Stimulated activated CD8-positive, alpha-beta memory T cell treated with anti-CD3 and anti-CD28 coated beads, Interleukin-7, amount 100 ng/mL, for 48 hours (primary cell): Measurements from ENCODE around the gene CSNK1G2.

Experiments used
- DNase-seq, 2 donors: peaks; one replicate each; pipeline ENCODE4 v3.0.0-alpha.2; 2020; ENCODE audit warnings: low read depth in 1 of 2; ENCODE audit errors: extremely low read depth in 1 of 2

The CSNK1G2 gene

DNA sequence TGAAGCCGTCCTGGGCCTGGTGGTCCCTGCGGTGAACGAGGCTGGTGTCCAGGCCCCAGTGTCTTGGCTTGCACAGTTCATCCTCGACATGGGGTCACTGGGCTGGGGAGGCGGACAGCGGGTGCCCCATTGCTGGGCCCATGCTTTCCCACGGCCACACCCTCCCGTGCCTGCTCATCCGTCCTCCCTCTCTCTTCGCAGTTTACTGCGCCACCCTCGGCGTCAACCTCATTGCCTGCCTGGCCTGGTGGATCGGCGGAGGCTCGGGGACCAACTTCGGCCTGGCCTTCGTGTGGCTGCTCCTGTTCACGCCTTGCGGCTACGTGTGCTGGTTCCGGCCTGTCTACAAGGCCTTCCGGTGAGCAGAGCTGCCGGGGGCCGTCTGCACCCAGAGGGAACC, 23.0 kb upstream of the CSNK1G2 start:
- DNase-seq = no peak

DNA sequence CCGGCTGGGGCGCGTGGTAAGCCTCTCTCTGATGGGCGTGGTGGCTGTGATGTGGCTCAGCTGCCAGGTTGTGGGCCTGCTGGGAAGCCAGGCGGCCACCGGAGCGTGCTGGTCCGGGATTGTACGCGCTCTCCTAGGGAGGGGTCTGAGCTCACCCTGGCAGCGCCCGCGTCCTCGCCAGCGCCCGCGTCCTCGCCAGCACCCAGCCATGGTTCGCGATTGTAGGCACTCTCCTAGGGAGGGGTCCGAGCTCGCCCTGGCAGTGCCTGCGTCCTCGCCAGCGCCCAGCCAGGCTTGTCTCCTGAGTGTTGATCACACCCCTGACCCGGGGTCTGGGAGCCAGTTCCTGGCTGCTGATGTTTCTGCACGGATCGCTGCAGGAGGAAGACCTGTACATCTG, 22.0 kb upstream of the CSNK1G2 start:
- no peak for DNase-seq

DNA sequence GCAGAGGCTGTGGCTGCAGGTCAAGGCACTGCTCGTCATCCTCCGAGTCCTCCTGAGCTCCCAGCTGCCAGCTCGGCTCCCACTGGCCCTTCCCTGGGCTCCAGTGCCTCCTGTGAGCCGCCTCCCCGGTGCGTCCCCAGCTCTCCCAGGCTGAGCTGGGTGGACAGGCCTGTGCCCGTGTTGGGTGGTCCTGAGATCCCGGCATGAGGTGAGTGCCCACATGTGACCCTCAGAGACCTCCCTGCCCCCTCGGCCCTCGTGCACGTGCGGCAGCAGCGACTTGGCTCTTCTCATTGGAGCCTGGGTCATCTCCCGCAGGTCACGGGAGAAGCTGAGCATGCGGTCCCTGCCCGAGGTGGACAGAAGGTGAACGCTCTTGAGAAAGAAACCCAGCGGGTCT, 20.3 kb upstream of the CSNK1G2 start:
- DNase-seq = no peak

DNA sequence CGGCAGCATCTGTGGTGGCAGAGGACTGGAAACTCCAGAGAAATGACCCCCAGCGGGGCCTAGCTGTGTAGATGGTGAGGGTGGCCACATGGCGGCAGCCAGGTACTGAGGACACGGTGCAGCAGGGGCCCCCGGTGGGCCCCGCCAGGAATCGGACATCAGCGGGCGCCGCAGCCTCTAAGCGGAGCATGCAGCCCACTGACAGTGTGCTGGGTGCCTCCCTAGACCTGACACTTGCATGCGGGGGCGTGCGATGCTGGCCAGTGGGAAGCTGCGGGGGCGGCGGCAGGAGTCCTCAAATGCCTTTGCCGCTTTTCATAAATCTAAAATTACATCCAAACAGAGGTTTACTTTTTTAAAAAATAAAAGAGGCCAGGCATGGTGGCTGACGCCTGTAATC, 19.6 kb upstream of the CSNK1G2 start:
- no peak for DNase-seq

DNA sequence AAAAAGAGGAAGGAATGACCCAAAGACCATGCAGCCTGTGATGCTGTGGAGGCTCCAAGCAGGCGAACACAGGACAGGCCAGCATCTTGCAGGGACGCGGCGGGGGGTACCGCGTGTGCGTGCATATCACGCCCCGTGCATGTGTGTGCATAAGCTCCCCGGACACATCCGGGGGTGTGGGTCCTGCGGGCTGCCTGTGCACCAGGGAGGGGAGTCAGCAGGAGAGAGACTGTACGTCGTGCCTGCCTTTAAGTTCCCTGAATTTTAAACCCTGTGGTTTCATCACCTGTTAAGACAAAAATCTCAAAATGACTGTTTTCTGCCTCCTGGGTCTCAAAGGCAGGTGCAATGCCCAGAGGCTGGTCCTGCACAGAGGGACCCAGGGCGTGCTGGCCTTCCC, 19.1 kb upstream of the CSNK1G2 start:
- no peak for DNase-seq

DNA sequence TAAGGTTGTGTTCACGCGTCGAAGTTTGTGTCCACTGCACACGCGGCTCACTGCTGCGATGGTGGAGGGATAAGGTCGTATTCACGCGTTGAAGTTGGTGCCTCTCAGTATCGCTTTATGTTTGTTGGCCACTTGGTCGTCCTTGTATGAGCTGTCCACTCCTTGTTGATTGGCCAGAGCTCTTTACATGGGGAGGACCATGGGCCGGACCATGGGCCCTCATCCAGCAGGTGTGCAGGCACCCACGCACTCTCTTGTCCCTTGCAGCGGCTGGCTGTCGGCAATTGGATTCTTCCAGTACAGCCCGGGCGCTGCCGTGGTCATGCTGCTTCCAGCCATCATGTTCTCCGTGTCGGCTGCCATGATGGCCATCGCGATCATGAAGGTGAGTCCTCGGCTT, 18.2 kb upstream of the CSNK1G2 start:
- DNase-seq = no peak

DNA sequence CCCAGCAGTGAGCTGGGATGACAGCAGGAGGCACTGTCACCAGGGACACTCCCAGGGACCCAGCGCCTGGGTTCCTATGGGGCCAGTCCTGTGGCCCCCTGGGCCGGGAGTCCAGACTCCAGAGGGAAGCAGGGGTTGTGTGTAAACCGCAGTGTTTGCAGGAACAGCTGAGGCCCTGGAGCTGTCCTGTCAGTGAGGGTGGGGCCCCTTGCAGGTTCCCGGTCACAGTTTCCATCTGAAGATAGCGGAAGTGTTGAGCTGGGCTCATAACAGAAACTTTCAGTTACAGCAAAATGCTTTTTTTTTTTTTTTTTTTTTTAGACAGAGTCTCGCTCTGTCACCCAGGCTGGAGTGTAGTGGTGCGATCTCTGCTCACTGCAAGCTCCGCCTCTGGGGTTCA, 17.7 kb upstream of the CSNK1G2 start:
- DNase-seq = no peak

DNA sequence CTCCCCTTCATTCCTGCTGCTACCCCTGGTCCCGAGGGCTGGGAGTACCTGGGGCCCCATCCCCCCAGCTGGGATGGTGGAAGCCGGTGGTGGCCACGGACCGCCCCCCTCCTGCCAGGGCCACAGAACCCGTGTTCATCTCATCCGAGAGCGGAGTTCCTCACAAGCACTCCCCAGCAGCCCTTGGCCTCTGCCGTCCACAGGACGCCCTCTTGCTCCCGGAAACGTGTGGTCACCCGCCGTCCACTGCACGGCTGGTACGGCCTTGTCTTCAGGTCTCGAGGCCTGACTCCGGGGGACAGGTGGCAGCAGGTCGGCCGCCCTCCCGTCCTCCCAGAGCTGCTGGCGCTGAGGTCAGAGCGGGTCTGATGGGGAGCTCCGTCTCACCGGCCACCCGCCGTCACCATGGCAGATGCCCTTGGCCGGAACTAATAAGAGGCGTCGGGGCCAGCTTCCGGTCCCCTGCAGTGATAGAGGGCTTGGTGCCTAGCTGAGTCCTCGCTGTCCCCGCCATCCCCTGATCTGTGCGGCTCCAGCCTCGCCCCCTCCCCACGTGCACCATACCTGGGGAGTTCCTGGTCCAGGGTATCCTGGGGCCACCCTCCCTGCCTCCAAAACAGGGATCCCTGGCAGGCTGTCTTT, 16.5 kb upstream of the CSNK1G2 start:
- no peak for DNase-seq

DNA sequence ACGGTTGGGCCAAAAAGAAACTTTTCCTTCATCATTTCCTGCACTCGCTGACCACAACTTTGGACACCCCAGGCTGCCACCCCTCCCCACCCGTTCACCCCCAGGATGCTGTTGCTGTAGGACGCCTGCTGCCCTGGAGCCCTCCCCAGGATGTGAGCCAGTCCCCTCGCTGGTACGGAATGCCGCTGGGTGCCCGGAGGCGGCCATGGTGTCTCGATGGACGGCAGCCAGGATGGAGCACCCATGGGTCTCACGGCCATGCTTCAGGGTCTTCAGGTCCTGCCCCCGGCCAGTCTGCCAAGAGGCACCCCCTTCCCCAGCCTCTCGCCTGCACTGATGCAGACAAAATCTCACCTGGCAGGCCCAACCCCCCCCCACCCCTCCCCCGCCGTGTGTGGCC, 15.4 kb upstream of the CSNK1G2 start:
- no peak for DNase-seq

DNA sequence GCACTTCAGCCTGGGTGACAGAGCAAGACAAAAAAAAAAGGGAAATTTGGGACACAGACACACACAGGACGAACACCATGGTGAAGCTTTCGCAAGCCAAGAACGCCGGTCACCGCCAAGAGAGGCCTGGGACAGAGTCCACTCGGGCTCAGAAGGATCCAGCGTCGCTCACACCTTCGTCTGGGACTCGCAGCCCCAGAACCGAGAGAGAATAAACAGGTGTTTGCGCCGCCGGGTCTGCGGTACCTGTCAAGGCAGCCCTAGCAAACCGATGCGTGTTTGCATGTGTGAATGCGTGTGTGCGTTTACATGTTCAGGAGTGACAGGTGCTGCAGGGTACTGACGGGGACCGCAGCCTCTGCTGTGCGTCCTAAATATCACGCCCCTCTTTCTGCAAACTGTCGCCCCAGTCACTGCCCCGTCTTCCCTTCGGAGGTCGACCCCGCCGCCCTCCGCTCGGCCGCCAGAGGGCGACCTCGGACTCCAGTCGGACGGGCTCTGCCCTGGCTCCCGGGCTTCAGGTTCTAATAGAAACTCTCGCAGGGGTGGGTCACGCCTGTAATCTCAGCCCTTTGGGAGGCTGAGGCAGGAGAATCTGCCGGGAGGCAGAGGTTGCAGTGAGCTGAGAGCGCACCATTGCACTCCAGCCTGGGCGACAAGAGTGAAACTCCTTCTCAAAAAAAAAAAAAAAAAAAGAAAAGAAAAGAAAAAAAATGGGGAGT, 11.8 kb upstream of the CSNK1G2 start:
- peak; percentile 61 to 72 for DNase-seq

DNA sequence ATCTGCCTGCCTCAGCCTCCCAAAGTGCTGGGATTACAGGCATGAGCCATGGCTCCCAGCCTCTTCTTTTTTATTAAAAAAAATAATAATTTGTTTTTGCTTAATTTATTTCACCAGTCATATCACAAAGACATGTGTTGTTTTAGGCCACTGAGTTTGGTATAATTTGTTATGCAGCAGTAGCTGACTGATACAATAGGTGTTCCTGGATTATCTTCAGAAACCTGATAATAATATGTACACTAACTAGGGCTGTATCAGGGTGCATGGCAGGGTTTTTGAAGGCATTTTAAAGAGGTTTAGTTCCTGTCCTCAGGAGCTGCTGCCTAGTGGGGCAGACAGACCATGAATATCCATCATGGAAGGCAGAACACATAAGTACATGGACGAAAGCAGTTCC, 9.5 kb upstream of the CSNK1G2 start:
- no peak for DNase-seq

DNA sequence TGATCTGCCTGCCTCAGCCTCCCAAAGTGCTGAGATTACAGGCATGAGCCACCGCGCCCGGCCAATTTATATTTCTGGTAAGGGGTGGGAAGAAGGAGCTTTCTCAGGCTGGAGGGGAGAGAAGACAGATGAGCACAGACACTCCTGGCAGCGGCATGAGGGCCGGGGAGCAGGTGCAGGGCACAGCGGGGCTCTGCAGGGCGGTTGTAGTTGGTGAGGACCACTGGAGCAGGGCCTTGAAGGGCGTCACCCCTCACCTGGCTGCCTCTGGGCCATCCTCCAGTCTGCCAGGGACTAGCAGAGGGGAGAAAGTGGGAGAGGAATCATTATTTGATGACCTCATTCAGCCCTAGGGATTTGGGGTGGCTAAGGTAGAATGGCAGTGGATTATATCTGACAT, 8.6 kb upstream of the CSNK1G2 start:
- DNase-seq = no peak

DNA sequence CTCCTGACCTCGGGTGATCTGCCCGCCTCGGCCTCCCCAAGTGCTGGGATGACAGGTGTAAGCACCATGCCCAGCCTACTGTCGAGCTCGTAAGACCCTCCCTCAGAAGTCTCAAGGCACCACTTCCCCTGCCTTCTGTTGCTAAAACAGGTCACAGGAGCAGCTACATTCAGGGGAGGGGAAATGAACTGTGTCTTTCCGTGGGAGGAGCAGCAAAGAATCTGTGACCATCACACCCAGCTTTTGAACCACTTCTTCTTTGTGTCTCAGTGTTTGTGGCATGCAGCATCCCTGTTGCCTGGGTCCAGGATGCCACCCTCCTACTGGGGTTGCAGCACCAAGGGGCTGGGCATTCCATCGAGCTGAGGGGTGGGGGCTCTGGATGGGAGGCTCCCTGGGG, 7.7 kb upstream of the CSNK1G2 start:
- no peak for DNase-seq

DNA sequence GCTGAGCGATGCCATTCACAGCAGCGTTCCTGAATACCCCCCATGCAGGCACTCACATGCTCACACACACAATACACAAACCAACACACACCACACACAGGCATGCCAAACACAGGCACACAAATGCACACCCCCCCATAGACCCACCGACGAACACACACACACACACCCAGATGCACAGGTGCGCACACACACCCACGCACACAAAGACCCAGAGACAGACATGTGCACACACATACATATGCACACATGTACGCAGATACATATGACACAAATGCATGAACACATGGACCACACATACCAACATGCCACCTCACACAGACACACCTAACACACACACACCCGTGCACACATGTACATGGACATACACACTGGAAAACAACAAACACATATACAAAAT, 7.0 kb upstream of the CSNK1G2 start:
- no peak for DNase-seq

DNA sequence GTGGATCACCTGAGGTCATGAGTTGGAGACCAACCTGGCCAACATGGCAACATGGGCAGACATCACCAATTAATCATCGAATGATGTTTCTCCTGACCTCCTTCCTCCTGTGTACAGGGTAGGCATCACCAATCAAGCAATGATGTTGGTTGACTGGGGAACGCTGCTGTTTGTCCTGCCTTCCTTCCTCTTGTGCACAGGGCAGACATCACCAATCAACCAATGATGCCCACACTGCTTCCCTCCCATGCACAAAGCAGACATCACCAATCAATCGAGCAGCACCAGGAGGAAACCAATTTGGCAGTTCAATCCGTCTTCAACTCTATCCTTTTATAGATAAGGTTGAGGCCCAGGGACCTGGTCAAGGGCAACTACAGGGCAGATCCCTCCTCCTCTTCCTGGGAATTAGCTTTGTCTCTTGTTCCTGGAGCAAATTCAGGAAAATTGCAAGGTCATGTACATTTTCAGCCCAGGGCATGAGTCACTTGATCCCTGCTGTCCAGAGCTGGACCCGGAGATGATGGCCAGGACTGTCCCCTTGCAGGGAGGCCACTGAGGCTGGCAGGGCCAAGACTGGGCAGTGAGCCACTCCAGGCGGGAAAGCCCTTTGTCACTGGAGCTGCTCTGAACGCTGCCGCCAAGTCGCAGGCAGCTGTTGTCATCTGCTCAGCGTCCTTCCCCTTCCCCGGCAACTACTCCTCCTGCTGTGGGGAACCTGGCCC, 5.3 kb upstream of the CSNK1G2 start:
- DNase-seq = peak in 1 of 2 donors; percentile 19

DNA sequence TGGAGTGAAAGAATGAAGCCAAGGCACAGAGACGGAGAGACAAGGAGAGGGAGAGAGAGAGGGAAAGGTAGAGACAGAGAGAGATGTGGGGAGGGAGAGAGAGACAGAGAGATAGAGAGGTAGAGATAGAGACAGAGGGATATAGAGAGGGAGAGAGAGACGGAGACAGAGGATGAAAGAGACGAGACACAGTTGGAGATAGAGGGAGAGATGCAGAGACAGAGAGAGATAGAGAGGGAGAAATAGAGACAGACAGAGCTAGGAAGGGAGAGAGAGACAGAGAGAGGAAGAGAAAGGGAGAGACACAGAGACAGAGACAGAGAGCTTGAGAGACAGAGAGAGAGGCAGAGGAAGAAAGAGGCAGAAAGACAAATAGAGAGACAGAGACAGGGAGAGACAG, 4.5 kb upstream of the CSNK1G2 start:
- no peak for DNase-seq

DNA sequence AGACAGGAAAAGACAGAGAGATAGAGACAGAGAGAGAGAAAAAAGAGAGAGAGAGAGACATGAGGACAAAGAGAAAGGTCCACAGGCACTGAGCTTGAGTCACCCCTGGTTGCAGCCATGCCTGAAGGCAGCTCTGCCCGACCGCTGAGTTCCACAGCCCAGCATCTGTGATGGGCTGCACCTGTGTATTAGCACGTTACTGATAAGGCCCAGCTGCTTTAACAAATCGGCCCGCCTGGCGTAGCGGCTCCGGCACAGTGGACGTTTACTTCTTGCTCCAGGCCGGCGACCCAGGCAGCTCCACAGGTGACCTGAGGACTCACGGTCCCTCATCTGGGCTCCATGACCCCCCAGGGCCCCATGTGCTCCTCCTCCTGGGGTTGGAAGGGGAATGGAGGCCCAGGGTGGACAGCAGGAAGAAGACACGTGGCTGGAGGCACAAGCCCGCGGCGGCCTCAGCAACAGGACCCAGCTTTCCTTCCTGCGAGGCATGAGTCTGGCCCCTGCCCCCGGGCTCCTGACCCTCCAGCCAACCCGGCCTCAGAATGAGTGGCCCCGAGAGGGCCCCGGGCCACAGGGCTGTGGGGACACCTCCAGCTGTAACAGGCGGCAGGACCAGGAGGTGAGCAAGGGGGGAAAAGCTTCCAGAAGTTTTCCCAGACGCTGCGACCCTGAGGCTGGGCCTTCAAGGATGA, 3.9 kb upstream of the CSNK1G2 start:
- no peak for DNase-seq

DNA sequence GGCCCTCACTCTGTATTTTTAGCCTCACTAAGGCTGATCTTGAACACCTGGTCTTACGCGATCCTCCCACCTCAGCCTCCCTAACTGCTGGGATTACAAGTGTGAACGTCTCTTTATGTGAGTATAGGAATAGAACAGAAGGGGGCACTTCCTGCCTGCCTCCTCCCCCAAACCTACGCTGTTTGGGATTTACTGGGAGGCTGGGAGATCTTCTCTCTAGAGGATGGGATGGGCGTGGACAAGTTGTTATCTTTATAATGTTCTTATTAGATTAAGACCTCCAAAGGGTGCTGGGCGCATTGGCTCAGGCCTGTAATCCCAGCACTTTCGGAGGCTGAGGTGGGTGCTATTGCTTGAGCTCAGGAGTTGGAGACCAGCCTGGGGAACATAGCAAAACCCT, 2.9 kb upstream of the CSNK1G2 start:
- no peak for DNase-seq

DNA sequence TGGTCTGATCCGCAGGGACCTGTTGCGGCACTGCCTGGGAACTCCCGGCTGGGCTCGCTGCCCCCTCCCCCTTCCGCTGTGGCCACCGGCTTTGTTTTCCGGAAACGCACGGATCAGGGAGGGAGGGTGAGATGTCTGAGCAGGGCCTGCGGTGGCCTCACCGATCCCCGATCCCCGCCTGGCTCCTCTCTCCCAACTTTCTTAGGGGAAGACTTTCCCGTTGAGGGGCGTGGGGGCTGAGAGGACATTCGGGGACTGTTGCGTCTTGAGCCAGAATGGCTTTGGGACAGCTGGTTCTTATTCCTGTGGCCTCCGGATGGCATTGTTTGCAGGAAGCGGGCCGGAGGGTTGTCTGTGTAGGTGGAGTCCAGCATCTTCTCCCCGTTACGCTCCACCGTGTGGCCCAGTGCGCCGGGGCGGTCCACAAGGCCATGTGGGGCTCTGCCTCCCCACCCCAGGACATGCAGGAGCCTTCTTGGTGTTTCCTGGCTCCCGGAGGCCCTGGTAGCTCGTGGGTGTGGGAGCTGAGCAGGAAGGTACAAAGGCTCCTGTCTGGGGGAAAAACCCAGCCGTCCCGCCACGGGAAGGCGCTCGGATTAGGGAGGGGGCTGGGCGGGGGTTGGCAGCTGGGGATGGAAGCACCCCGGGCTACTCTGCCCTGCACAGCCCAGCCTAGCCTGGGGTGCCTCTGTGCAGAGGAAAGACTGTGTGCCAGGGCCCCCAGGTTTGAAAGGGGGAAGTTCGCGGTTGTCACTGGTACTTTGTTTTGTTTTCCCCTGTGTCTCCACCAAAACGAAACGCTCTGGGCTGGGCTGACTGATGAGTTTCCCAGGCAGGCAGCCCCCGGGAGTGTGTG, 1.3 kb downstream of the CSNK1G2 start:
- peak; percentile 59 to 62 for DNase-seq

DNA sequence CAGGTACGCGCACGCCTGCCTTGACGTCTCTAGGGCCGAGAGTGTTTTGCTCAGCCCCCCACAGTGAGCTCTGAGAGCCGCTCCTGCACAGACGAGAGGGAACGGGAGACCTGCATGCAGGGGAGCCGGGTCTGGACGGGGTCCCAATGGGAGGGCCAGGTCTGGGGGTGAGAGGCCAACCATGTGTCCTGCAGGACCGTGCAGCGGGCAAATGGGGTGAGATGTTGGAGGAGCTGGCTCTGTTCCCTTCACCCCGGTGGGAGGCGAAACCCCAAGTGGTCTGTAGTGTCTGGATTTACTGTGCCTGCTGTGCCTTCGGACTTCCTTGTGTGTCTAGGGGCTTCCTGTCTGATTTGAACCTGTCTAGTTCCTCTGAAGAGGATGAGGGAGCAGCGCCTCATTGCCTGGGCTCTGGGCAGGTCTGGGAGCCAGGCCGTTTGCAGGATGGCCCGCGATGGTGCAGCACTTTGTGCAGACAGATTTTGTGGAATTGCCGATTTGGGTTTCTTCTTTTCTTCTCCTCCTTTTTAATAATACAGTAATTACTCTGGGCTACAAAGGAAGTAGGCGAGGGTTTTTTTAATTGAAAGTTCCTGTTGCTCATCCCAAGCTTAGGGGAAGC, 2.1 kb downstream of the CSNK1G2 start:
- no peak for DNase-seq
